Neuronal stem cell (in vitro differentiated cells): ENCODE data around the gene TBC1D28.
"Not testable (repeated sequence)": the region's sequence is repeated elsewhere in the genome, so short reads cannot be mapped to it uniquely, and the experiment has no call there.

ENCODE experiments used
- DNase-seq: peaks from one replicate; pipeline ENCODE4 v3.0.0-alpha.2; 2013; ENCODE audit warnings: low spot score
- H2AFZ ChIP-seq: one replicate; pipeline ENCODE4 v1.6.1; 2013; ENCODE audit warnings: mild to moderate bottlenecking, low read length, inconsistent platforms
- H2AK5ac ChIP-seq: 2 replicates; pipeline ENCODE4 v1.6.1; 2013; ENCODE audit warnings: low read depth, mild to moderate bottlenecking, inconsistent platforms, low read length, moderate library complexity, mixed read lengths
- H2BK120ac ChIP-seq: 2 replicates; pipeline ENCODE4 v1.6.1; 2013; ENCODE audit warnings: low read depth, mild to moderate bottlenecking, inconsistent platforms, low read length, moderate library complexity, mixed read lengths
- H2BK12ac ChIP-seq: one replicate; pipeline ENCODE4 v1.6.1; 2013; ENCODE audit warnings: low read length, inconsistent platforms
- H2BK15ac ChIP-seq: 2 replicates; pipeline ENCODE4 v1.6.1; 2013; ENCODE audit warnings: mild to moderate bottlenecking, low read length, inconsistent platforms, mixed read lengths
- H2BK5ac ChIP-seq: one replicate; pipeline ENCODE4 v1.6.1; 2013; ENCODE audit warnings: inconsistent platforms, mild to moderate bottlenecking, low read length, moderate library complexity
- H3K14ac ChIP-seq: one replicate; pipeline ENCODE4 v1.6.1; 2013; ENCODE audit warnings: low read length, inconsistent platforms
- H3K18ac ChIP-seq: 2 replicates; pipeline ENCODE4 v1.6.1; 2013; ENCODE audit warnings: low read length, inconsistent platforms
- H3K23ac ChIP-seq: 2 replicates; pipeline ENCODE4 v1.6.1; 2013; ENCODE audit warnings: low read depth, mild to moderate bottlenecking, mixed read lengths, low read length, inconsistent platforms; ENCODE audit not compliant: poor library complexity
- H3K27ac ChIP-seq: replicated peaks from 3 replicates; pipeline ENCODE4 v1.5.1; 2013; ENCODE audit warnings: low read length, inconsistent platforms
- H3K27me3 ChIP-seq, 3 experiments: 2 replicates each; pipeline ENCODE4 v1.6.1; 2013; ENCODE audit warnings: low read length in 3 of 3, mild to moderate bottlenecking in 2 of 3, inconsistent platforms in 1 of 3, low read depth in 1 of 3, mixed read lengths in 1 of 3, moderate library complexity in 1 of 3; ENCODE audit not compliant: control insufficient read depth in 3 of 3, insufficient read depth in 3 of 3
- H3K36me3 ChIP-seq, 2 donors: replicated peaks in 1 of 2; 2 replicates each; pipeline ENCODE4 v1.6.1; 2013; ENCODE audit warnings: low read length in 2 of 2; ENCODE audit not compliant: control insufficient read depth in 2 of 2, insufficient read depth in 2 of 2
- H3K4ac ChIP-seq: 2 replicates; pipeline ENCODE4 v1.6.1; 2013; ENCODE audit warnings: inconsistent platforms, mild to moderate bottlenecking, low read length, moderate library complexity
- H3K4me1 ChIP-seq, 2 donors: 1 replicate in 1 of 2; 2 replicates in 1 of 2; pipeline ENCODE4 v1.6.1; 2013; ENCODE audit warnings: low read length in 2 of 2, low read depth in 1 of 2; ENCODE audit not compliant: control insufficient read depth in 2 of 2, insufficient read depth in 1 of 2
- H3K4me2 ChIP-seq: one replicate; pipeline ENCODE4 v1.6.1; 2013; ENCODE audit warnings: mild to moderate bottlenecking, low read length, inconsistent platforms; ENCODE audit not compliant: insufficient read depth, poor library complexity, severe bottlenecking
- H3K4me3 ChIP-seq, 2 donors: 2 replicates each; pipeline ENCODE4 v1.5.1; 2013; ENCODE audit warnings: low read length in 2 of 2, mild to moderate bottlenecking in 2 of 2, inconsistent platforms in 1 of 2, moderate library complexity in 1 of 2
- H3K79me1 ChIP-seq: one replicate; pipeline ENCODE4 v1.6.1; 2013; ENCODE audit warnings: low read depth, mild to moderate bottlenecking, inconsistent platforms, low read length, moderate library complexity
- H3K9ac ChIP-seq: one replicate; pipeline ENCODE4 v1.6.1; 2013; ENCODE audit warnings: mild to moderate bottlenecking, low read depth, low read length, inconsistent platforms; ENCODE audit not compliant: poor library complexity
- H3K9me3 ChIP-seq, 2 donors: replicated peaks in 1 of 2; 2 replicates each; pipeline versions ENCODE3 to v1.6.1; 2013; ENCODE audit warnings: low read length in 2 of 2, mild to moderate bottlenecking in 2 of 2, inconsistent platforms in 1 of 2, low read depth in 1 of 2, mixed read lengths in 1 of 2, moderate library complexity in 1 of 2; ENCODE audit not compliant: control insufficient read depth in 2 of 2, insufficient read depth in 1 of 2
- H4K8ac ChIP-seq: one replicate; pipeline ENCODE4 v1.6.1; 2013; ENCODE audit warnings: low read depth, mild to moderate bottlenecking, inconsistent platforms, low read length, moderate library complexity
- H4K91ac ChIP-seq: one replicate; pipeline ENCODE4 v1.6.1; 2013; ENCODE audit warnings: low read length, low read depth, mild to moderate bottlenecking, inconsistent platforms; ENCODE audit not compliant: poor library complexity
- WGBS, 2 donors: extraction: QIAGEN DNeasy Blood & Tissue Kit; methylation state at CpG; one replicate each; pipeline ENCODE4 v1.1.7; 2013; ENCODE audit warnings: missing lambda C conversion rate in 2 of 2, mixed read lengths in 1 of 2; ENCODE audit not compliant: insufficient read length in 2 of 2, insufficient replicate concordance in 1 of 2; ENCODE audit errors: extremely low coverage in 2 of 2; 5-methylcytosine and 5-hydroxymethylcytosine counted together

The TBC1D28 gene

GRCh38 chr17:18676928-18677327, 32.7 kb upstream of the TBC1D28 start:
- not testable (repeated sequence) for H2BK120ac ChIP-seq, H2AK5ac ChIP-seq, H2BK5ac ChIP-seq, H3K4me1 ChIP-seq, H3K79me1 ChIP-seq, DNase-seq, H3K4me2 ChIP-seq, H3K14ac ChIP-seq, H3K9ac ChIP-seq, H2AFZ ChIP-seq, H3K27ac ChIP-seq, H4K91ac ChIP-seq, H3K4ac ChIP-seq, H3K23ac ChIP-seq, H3K27me3 ChIP-seq, H2BK12ac ChIP-seq, H2BK15ac ChIP-seq, H3K18ac ChIP-seq, H4K8ac ChIP-seq
- H3K4me3 ChIP-seq, result peak overlapping the region in 1 of 2 donors; percentile 50
- WGBS, 2 donors, result no CpG with 5 or more reads among the region's 3 CpGs
- H3K9me3 ChIP-seq, result peaks cover 0 to 36% of the 10 kb centered on the region in 2 donors
- H3K36me3 ChIP-seq, result peaks cover 8 to 55% of the 10 kb centered on the region in 2 donors

- H3K9ac ChIP-seq, H3K79me1 ChIP-seq, H3K27me3 ChIP-seq, H2AFZ ChIP-seq, H4K8ac ChIP-seq, H3K4ac ChIP-seq, H3K4me2 ChIP-seq, H3K23ac ChIP-seq, H2BK120ac ChIP-seq, H3K4me1 ChIP-seq, H2BK12ac ChIP-seq, H2BK5ac ChIP-seq, H3K4me3 ChIP-seq, H4K91ac ChIP-seq, H3K14ac ChIP-seq, H3K18ac ChIP-seq, DNase-seq, H3K27ac ChIP-seq, H2BK15ac ChIP-seq, H2AK5ac ChIP-seq: not testable (repeated sequence)
- no CpG with 5 or more reads among the region's 102 CpGs for whole genome bisulfite sequencing, 2 donors
- peaks cover 30 to 68% of the 10 kb centered on the region in 2 donors for H3K36me3 ChIP-seq
- peaks cover 6 to 58% of the 10 kb centered on the region in 2 donors for H3K9me3 ChIP-seq
These were observed 28.4 kb upstream of the TBC1D28 start for GRCh38 chr17:18672395-18673227.

GRCh38 chr17:18668625-18669024, 24.4 kb upstream of the TBC1D28 start:
- not testable (repeated sequence) for H4K8ac ChIP-seq, H3K4me2 ChIP-seq, H2AK5ac ChIP-seq, H3K4me1 ChIP-seq, H2AFZ ChIP-seq, H3K27me3 ChIP-seq, H3K79me1 ChIP-seq, H2BK5ac ChIP-seq, H2BK15ac ChIP-seq, H3K4ac ChIP-seq, DNase-seq, H3K18ac ChIP-seq, H3K14ac ChIP-seq, H3K27ac ChIP-seq, H3K4me3 ChIP-seq, H4K91ac ChIP-seq, H3K9ac ChIP-seq, H3K23ac ChIP-seq, H2BK120ac ChIP-seq, H2BK12ac ChIP-seq
- peaks cover 6 to 38% of the 10 kb centered on the region in 2 donors for H3K9me3 ChIP-seq
- H3K36me3 ChIP-seq, result peaks cover 24 to 51% of the 10 kb centered on the region in 2 donors
- WGBS, 2 donors, result no CpG with 5 or more reads among the region's 1 CpG

- H3K9me3 ChIP-seq, result peaks cover 6 to 34% of the 10 kb centered on the region in 2 donors
These were observed 23.3 kb upstream of the TBC1D28 start for GRCh38 chr17:18667535-18667934.

More at GRCh38 chr17:18667535-18667934, 23.3 kb upstream of the TBC1D28 start:
- not testable (repeated sequence) for H2BK12ac ChIP-seq, H2AK5ac ChIP-seq, DNase-seq, H3K27ac ChIP-seq, H2BK15ac ChIP-seq, H2BK5ac ChIP-seq, H4K8ac ChIP-seq, H3K27me3 ChIP-seq, H2BK120ac ChIP-seq, H2AFZ ChIP-seq, H3K4me2 ChIP-seq, H3K4ac ChIP-seq, H3K9ac ChIP-seq, H3K14ac ChIP-seq, H4K91ac ChIP-seq, H3K4me1 ChIP-seq, H3K79me1 ChIP-seq, H3K18ac ChIP-seq, H3K23ac ChIP-seq, H3K4me3 ChIP-seq
- no CpG with 5 or more reads among the region's 3 CpGs for WGBS, 2 donors
- H3K36me3 ChIP-seq, result peaks cover 24 to 44% of the 10 kb centered on the region in 2 donors
